IMR-90 (cell line): ENCODE measurements around the gene RAB36. TPM values are rescaled to one million over a fixed set of nuclear protein-coding genes. Genes with fewer than 3 reads are reported as not detected.

Experiments
- ATAC-seq: fragments of 200-7000 bp; cut with Tn5 transposase; 2 replicates; pipeline ENCODE4 v1.9.1; 2020; ENCODE audit warnings: low read depth, mild to moderate bottlenecking, moderate library complexity
- BruUV-seq: library from RNA; stranded (reverse); fragments of 400-500 nt; replicated peaks from 2 replicates; lab custom pipeline; 2021; lab: Mats Ljungman, UMichigan
- CTCF ChIA-PET: fragments of 300-600 bp; formaldehyde crosslinking; extraction: SDS; loops from one replicate; lab custom pipeline; 2021; ENCODE audit warnings: antibody characterized with exemption; lab: Yijun Ruan, JAX
- POLR2A ChIA-PET: fragments of 300-600 bp; sonication (Branson Sonifier 250); formaldehyde crosslinking; loops from one replicate; lab custom pipeline; 2022; ENCODE audit warnings: antibody characterized with exemption; ENCODE audit not compliant: unreplicated experiment; lab: Charles Lee
- DNase-seq: peaks from one replicate; pipeline ENCODE4 v3.0.0; 2013
- H2AFZ ChIP-seq: replicated peaks from 2 replicates; pipeline ENCODE3; 2013; ENCODE audit warnings: low read length, mild to moderate bottlenecking; ENCODE audit not compliant: poor library complexity
- H2AK5ac ChIP-seq: 2 replicates; pipeline ENCODE4 v1.6.1; 2013; ENCODE audit warnings: low read depth, low read length, inconsistent platforms
- H2AK9ac ChIP-seq: replicated peaks from 2 replicates; pipeline ENCODE3; 2013; ENCODE audit warnings: mild to moderate bottlenecking, low read depth, low read length, moderate library complexity; ENCODE audit not compliant: poor library complexity
- H2BK120ac ChIP-seq: 2 replicates; pipeline ENCODE4 v1.6.1; 2013; ENCODE audit warnings: low read depth, low read length, inconsistent platforms
- H2BK15ac ChIP-seq: 3 replicates; pipeline ENCODE4 v1.6.1; 2013; ENCODE audit warnings: low read depth, low read length, inconsistent platforms
- H2BK20ac ChIP-seq: 2 replicates; pipeline ENCODE4 v1.6.1; 2013; ENCODE audit warnings: low read depth, mild to moderate bottlenecking, inconsistent platforms, low read length, moderate library complexity
- H2BK5ac ChIP-seq: 2 replicates; pipeline ENCODE4 v1.6.1; 2013; ENCODE audit warnings: mild to moderate bottlenecking, low read depth, low read length, inconsistent platforms; ENCODE audit not compliant: poor library complexity, severe bottlenecking
- H3K14ac ChIP-seq: replicated peaks from 2 replicates; pipeline ENCODE4 v1.6.1; 2013; ENCODE audit warnings: low read depth, low read length, inconsistent platforms
- H3K18ac ChIP-seq: 2 replicates; pipeline ENCODE4 v1.6.1; 2013; ENCODE audit warnings: low read depth, low read length, control low read depth
- H3K23ac ChIP-seq: 2 replicates; pipeline ENCODE4 v1.6.1; 2013; ENCODE audit warnings: low read depth, low read length, inconsistent platforms
- H3K27ac ChIP-seq: 2 replicates; pipeline ENCODE4 v1.5.1; 2013; ENCODE audit warnings: mild to moderate bottlenecking, control low read depth, low read length; ENCODE audit not compliant: insufficient read depth
- H3K27me3 ChIP-seq: 2 replicates; pipeline ENCODE4 v1.6.1; 2013; ENCODE audit warnings: low read length; ENCODE audit not compliant: control insufficient read depth, insufficient read depth
- H3K36me3 ChIP-seq: 2 replicates; pipeline ENCODE4 v1.6.1; 2013; ENCODE audit warnings: low read length, mixed read lengths; ENCODE audit not compliant: control insufficient read depth, insufficient read depth
- H3K4ac ChIP-seq: 2 replicates; pipeline ENCODE4 v1.6.1; 2013; ENCODE audit warnings: low read depth, low read length, inconsistent platforms
- H3K4me1 ChIP-seq: 2 replicates; pipeline ENCODE4 v1.6.1; 2013; ENCODE audit warnings: low read length, mixed read lengths; ENCODE audit not compliant: control insufficient read depth, insufficient read depth
- H3K4me2 ChIP-seq: 2 replicates; pipeline ENCODE4 v1.6.1; 2013; ENCODE audit warnings: low read depth, mild to moderate bottlenecking, control low read depth, low read length, moderate library complexity
- H3K4me3 ChIP-seq: 2 replicates; pipeline ENCODE4 v1.5.1; 2013; ENCODE audit warnings: low read depth, mild to moderate bottlenecking, control low read depth, low read length, moderate library complexity; ENCODE audit not compliant: insufficient read depth
- H3K56ac ChIP-seq: 2 replicates; pipeline ENCODE4 v1.6.1; 2013; ENCODE audit warnings: low read length, inconsistent platforms; ENCODE audit not compliant: insufficient read depth; ENCODE audit errors: extremely low read depth
- H3K79me1 ChIP-seq, 2 experiments: 2 replicates each; pipeline ENCODE4 v1.6.1; 2013; ENCODE audit warnings: low read length in 2 of 2, inconsistent platforms in 1 of 2, low read depth in 1 of 2
- H3K9ac ChIP-seq: 2 replicates; pipeline ENCODE4 v1.6.1; 2013; ENCODE audit warnings: low read depth, low read length, control low read depth
- H3K9me1 ChIP-seq: 2 replicates; pipeline ENCODE4 v1.6.1; 2013; ENCODE audit warnings: low read length, inconsistent platforms; ENCODE audit not compliant: insufficient read depth
- H3K9me3 ChIP-seq: 2 replicates; pipeline ENCODE4 v1.6.1; 2013; ENCODE audit warnings: low read length; ENCODE audit not compliant: control insufficient read depth, insufficient read depth
- H4K20me1 ChIP-seq: 2 replicates; pipeline ENCODE4 v1.6.1; 2013; ENCODE audit warnings: low read length, inconsistent platforms; ENCODE audit not compliant: insufficient read depth
- H4K5ac ChIP-seq: 2 replicates; pipeline ENCODE4 v1.6.1; 2013; ENCODE audit warnings: mild to moderate bottlenecking, low read depth, low read length, control low read depth
- H4K8ac ChIP-seq, 2 experiments: 2 replicates each; pipeline ENCODE4 v1.6.1; 2013; ENCODE audit warnings: low read depth in 2 of 2, low read length in 2 of 2, control low read depth in 1 of 2, inconsistent platforms in 1 of 2
- H4K91ac ChIP-seq: 2 replicates; pipeline ENCODE4 v1.6.1; 2013; ENCODE audit warnings: low read depth, low read length, inconsistent platforms; ENCODE audit not compliant: insufficient read depth
- CEBPB ChIP-seq: IDR thresholded peaks from 2 replicates; pipeline ENCODE4 v1.6.1; 2012; ENCODE audit warnings: low read depth, low read length, improper control_type of control experiment
- CTCF ChIP-seq: conservative IDR thresholded peaks from 2 replicates; pipeline ENCODE4 v1.5.1; 2012; ENCODE audit warnings: mild to moderate bottlenecking, low read depth, low read length, improper control_type of control experiment
- ELK1 ChIP-seq: fragments of 150-350 bp; IDR thresholded peaks from 2 replicates; pipeline ENCODE4 v1.6.1; 2016; ENCODE audit warnings: low read depth, mild to moderate bottlenecking, low read length, moderate library complexity, borderline replicate concordance
- FOS ChIP-seq: fragments of 150-350 bp; IDR thresholded peaks from 2 replicates; pipeline ENCODE4 v1.6.1; 2016; ENCODE audit warnings: low read depth, low read length
- MAFK ChIP-seq: IDR thresholded peaks from 2 replicates; pipeline ENCODE4 v1.6.1; 2012; ENCODE audit warnings: low read depth, low read length, improper control_type of control experiment
- MAZ ChIP-seq: IDR thresholded peaks from 2 replicates; pipeline ENCODE4 v1.6.1; 2012; ENCODE audit warnings: low read depth, mild to moderate bottlenecking, low read length, improper control_type of control experiment, moderate library complexity, borderline replicate concordance
- POLR2A ChIP-seq: IDR thresholded peaks from 2 replicates; pipeline ENCODE4 v1.6.1; 2012; ENCODE audit warnings: mild to moderate bottlenecking, low read depth, low read length
- RAD21 ChIP-seq: IDR thresholded peaks from 2 replicates; pipeline ENCODE4 v1.6.1; 2012; ENCODE audit warnings: low read length, improper control_type of control experiment
- RCOR1 ChIP-seq: IDR thresholded peaks from 2 replicates; pipeline ENCODE4 v1.6.1; 2012; ENCODE audit warnings: mild to moderate bottlenecking, low read length, improper control_type of control experiment; ENCODE audit not compliant: insufficient replicate concordance
- RFX5 ChIP-seq: IDR thresholded peaks from 2 replicates; pipeline ENCODE4 v1.8.0; 2012; ENCODE audit warnings: low read depth, mild to moderate bottlenecking, low read length, moderate library complexity
- USF2 ChIP-seq: fragments of 150-350 bp; IDR thresholded peaks from 2 replicates; pipeline ENCODE4 v1.6.1; 2017; ENCODE audit warnings: mild to moderate bottlenecking, antibody characterized with exemption, low read length, low read depth
- WGBS, 2 experiments: methylation state at CpG; one replicate each; pipeline versions ENCODE4 v1.1.5 to v1.1.7; 2013; ENCODE audit warnings: missing lambda C conversion rate in 2 of 2; ENCODE audit not compliant: insufficient read length in 1 of 2; ENCODE audit errors: extremely low coverage in 2 of 2; 5-methylcytosine and 5-hydroxymethylcytosine counted together
- dilution Hi-C: fragments of 300-500 bp; cut with HindIII; formaldehyde crosslinking; loops from one replicate; pipeline ENCODE4 v1.14.3; 2018; ENCODE audit warnings: low sequenced_read_pairs; ENCODE audit not compliant: unreplicated experiment
- in situ Hi-C: fragments of 300-500 bp; cut with MboI; formaldehyde crosslinking; loops from 3 replicates; pipeline ENCODE4 v1.14.3; 2019; ENCODE audit warnings: low sequenced_read_pairs, inconsistent platforms, mixed read lengths
- intact Hi-C: fragments of 100-400 bp; cut with micrococcal nuclease; formaldehyde crosslinking; loops from 2 replicates; pipeline ENCODE4 v1.10.0; 2022
- polyA plus RNA-seq, 3 experiments: library from polyadenylated mRNA; depleted of rRNA; stranded (reverse); fragments of >200 nt; gene quantifications; 2 replicates each; pipeline ENCODE4 v1.2.3, GENCODE V29; 2012; ENCODE audit warnings: low replicate concordance in 1 of 3
- total RNA-seq: library from RNA; depleted of rRNA; stranded (reverse); fragments of >200 nt; gene quantifications from 2 replicates; pipeline ENCODE4 v1.2.3, GENCODE V29; 2012

RAB36 gene
- total and polyA plus RNA-seq, 2 of the 4 experiments (the other 2 are of a cell fraction), result 3.6 to 4.0 TPM

GRCh38 chr22:23107487-23108248 lies 37.6 kb upstream of the RAB36 start:
- Histone ChIP-seq H4K20me1 (no peaks in the 10 kb centered on the region), H3K9me3 (no peaks in the 10 kb centered on the region), H3K27me3 (peaks cover 6% of the 10 kb centered on the region; the same call in 1 of the 2 replicates), H3K9ac (no peak overlapping the region), H2AFZ (peak overlapping the region; percentile 33), H3K79me1 (no peaks in the 10 kb centered on the region), H4K8ac (no peak overlapping the region), H3K23ac (no peak overlapping the region), H3K4me2 (no peak overlapping the region), H2BK120ac (no peak overlapping the region), H2AK9ac (no peak overlapping the region), H3K27ac (no peak overlapping the region), H3K56ac (no peak overlapping the region), H2BK5ac (no peak overlapping the region), H3K4me3 (no peak overlapping the region), H4K91ac (no peak overlapping the region), H2BK15ac (no peak overlapping the region), H3K4ac (no peak overlapping the region), H3K4me1 (no peaks in the 10 kb centered on the region), H2BK20ac (no peak overlapping the region), H3K18ac (no peak overlapping the region), H2AK5ac (no peak overlapping the region), H3K36me3 (no peaks in the 10 kb centered on the region), H4K5ac (no peak overlapping the region), H3K9me1 (no peaks in the 10 kb centered on the region), H3K14ac (no peak overlapping the region)
- in situ Hi-C loops (no loop called here), dilution Hi-C loops (no loop called here), intact Hi-C loops (no loop called here)
- no peak for DNase-seq
- ChIA-PET POLR2A (no interaction called here), CTCF (no interaction called here)
- no peak for ATAC-seq
- TF ChIP-seq RCOR1 (no peak), RFX5 (no peak), MAZ (no peak), MAFK (no peak), ELK1 (no peak), CEBPB (no peak), POLR2A (no peak), CTCF (no peak), FOS (no peak), USF2 (no peak), RAD21 (no peak)
- no TSS peak for BruUV-seq
- 100% methylated on average over 4 of the region's 17 CpGs; no CpG with 5 or more reads in 1 of the 2 experiments for WGBS, 2 experiments
